WTC11 (cell line): ENCODE data around the gene FAM107B. TPM values are rescaled to one million over a fixed set of nuclear protein-coding genes. Genes with fewer than 3 reads are reported as not detected.

Source experiments
- ATAC-seq: fragments of 200-7000 bp; cut with Tn5 transposase; 2 replicates; pipeline ENCODE4 v1.10.0; 2021; ENCODE audit warnings: mild to moderate bottlenecking, moderate library complexity
- CTCF ChIA-PET: fragments of 300-600 bp; sonication (Branson Sonifier 250); formaldehyde crosslinking; loops from one replicate; lab custom pipeline; 2021; ENCODE audit warnings: antibody characterized with exemption; lab: Charles Lee
- POLR2A ChIA-PET: fragments of 350-600 bp; sonication (Branson Sonifier 250); formaldehyde crosslinking; loops from one replicate; lab custom pipeline; 2021; ENCODE audit warnings: antibody characterized with exemption; lab: Charles Lee
- DNase-seq: peaks from one replicate; pipeline ENCODE4 v3.0.0; 2021; ENCODE audit warnings: low spot score
- H3K27ac Mint-ChIP-seq: 2 replicates; pipeline ENCODE4 v1.8.0; 2021; ENCODE audit warnings: mixed read lengths
- H3K27me3 Mint-ChIP-seq: 2 replicates; pipeline ENCODE4 v1.8.0; 2021; ENCODE audit warnings: low read depth, mild to moderate bottlenecking, moderate library complexity, mixed read lengths
- H3K36me3 Mint-ChIP-seq: 2 replicates; pipeline ENCODE4 v1.8.0; 2021; ENCODE audit warnings: mixed read lengths
- H3K4me1 Mint-ChIP-seq: 2 replicates; pipeline ENCODE4 v1.8.0; 2022; ENCODE audit warnings: mixed read lengths
- H3K4me3 Mint-ChIP-seq: 2 replicates; pipeline ENCODE4 v1.8.0; 2021; ENCODE audit warnings: mild to moderate bottlenecking, moderate library complexity, mixed read lengths
- H3K9me3 Mint-ChIP-seq: 2 replicates; pipeline ENCODE4 v1.8.0; 2021; ENCODE audit warnings: mixed read lengths
- ATF3 ChIP-seq: sonication (generic); formaldehyde crosslinking; conservative IDR thresholded peaks from 2 replicates; pipeline ENCODE4 v1.8.1; 2022; ENCODE audit warnings: mild to moderate bottlenecking, missing genetic modification reagents
- ATF6 ChIP-seq: sonication (generic); formaldehyde crosslinking; IDR thresholded peaks from 2 replicates; pipeline ENCODE4 v1.8.1; 2023; ENCODE audit warnings: mild to moderate bottlenecking, missing genetic modification reagents
- CREM ChIP-seq: sonication (generic); formaldehyde crosslinking; IDR thresholded peaks from 2 replicates; pipeline ENCODE4 v1.8.1; 2022; ENCODE audit warnings: mild to moderate bottlenecking, missing genetic modification reagents, moderate library complexity
- E2F1 ChIP-seq: sonication (generic); formaldehyde crosslinking; IDR thresholded peaks from 2 replicates; pipeline ENCODE4 v1.8.0; 2022; ENCODE audit warnings: mild to moderate bottlenecking, missing genetic modification reagents
- ERG ChIP-seq: fragments of 250-450 bp; sonication (Bioruptor Pico); IDR thresholded peaks from 2 replicates; pipeline ENCODE4 v1.8.0; 2021; ENCODE audit warnings: mild to moderate bottlenecking
- GABPB1 ChIP-seq: sonication (generic); formaldehyde crosslinking; IDR thresholded peaks from 2 replicates; pipeline ENCODE4 v1.8.1; 2023; ENCODE audit warnings: mild to moderate bottlenecking, missing genetic modification reagents
- GRHL2 ChIP-seq: fragments of 250-450 bp; sonication (Bioruptor Pico); IDR thresholded peaks from 2 replicates; pipeline ENCODE4 v1.8.0; 2022; ENCODE audit warnings: mild to moderate bottlenecking, moderate library complexity; ENCODE audit not compliant: insufficient replicate concordance, severe bottlenecking
- HMGA2 ChIP-seq: fragments of 250-450 bp; sonication (Bioruptor Pico); IDR thresholded peaks from 2 replicates; pipeline ENCODE4 v1.4.0; 2021; ENCODE audit warnings: mild to moderate bottlenecking, moderate library complexity
- JAZF1 ChIP-seq: fragments of 250-450 bp; sonication (Bioruptor Pico); IDR thresholded peaks from 2 replicates; pipeline ENCODE4 v1.9.0; 2021; ENCODE audit warnings: moderate library complexity, mild to moderate bottlenecking, inconsistent platforms
- MLX ChIP-seq: sonication (generic); formaldehyde crosslinking; IDR thresholded peaks from 2 replicates; pipeline ENCODE4 v1.8.1; 2023; ENCODE audit warnings: mild to moderate bottlenecking, missing genetic modification reagents, moderate library complexity
- NFATC4 ChIP-seq: fragments of 250-450 bp; sonication (Bioruptor Pico); IDR thresholded peaks from 2 replicates; pipeline ENCODE4 v1.9.0; 2021; ENCODE audit warnings: mild to moderate bottlenecking
- NR1H2 ChIP-seq: sonication (generic); formaldehyde crosslinking; IDR thresholded peaks from 2 replicates; pipeline ENCODE4 v1.9.0; 2021; ENCODE audit warnings: mild to moderate bottlenecking, moderate library complexity, missing genetic modification reagents
- RELA ChIP-seq: sonication (generic); formaldehyde crosslinking; IDR thresholded peaks from 2 replicates; pipeline ENCODE4 v1.8.1; 2022; ENCODE audit warnings: missing genetic modification reagents, mild to moderate bottlenecking, borderline replicate concordance
- STAT6 ChIP-seq: sonication (generic); formaldehyde crosslinking; conservative IDR thresholded peaks from 2 replicates; pipeline ENCODE4 v1.8.1; 2023; ENCODE audit warnings: mild to moderate bottlenecking, low read depth, missing genetic modification reagents, moderate library complexity
- ZNF121 ChIP-seq: sonication (generic); formaldehyde crosslinking; IDR thresholded peaks from 2 replicates; pipeline ENCODE4 v1.8.0; 2023; ENCODE audit warnings: missing genetic modification reagents
- ZNF423 ChIP-seq: fragments of 250-450 bp; sonication (Bioruptor Pico); IDR thresholded peaks from 2 replicates; pipeline ENCODE4 v2.1.2; 2022; ENCODE audit warnings: mild to moderate bottlenecking, moderate library complexity
- ZNF671 ChIP-seq: fragments of 250-450 bp; sonication (Bioruptor Pico); IDR thresholded peaks from 2 replicates; pipeline ENCODE4 v1.8.0; 2021; ENCODE audit warnings: mild to moderate bottlenecking
- total RNA-seq: library from RNA; stranded (reverse); gene quantifications from 3 replicates; pipeline ENCODE4 v1.2.3, GENCODE V29; 2021
- TF ChIP-seq, protein P1 (sequence below): fragments of 250-450 bp; sonication (Bioruptor Pico); IDR thresholded peaks from 2 replicates; pipeline ENCODE4 v1.9.0; 2021; ENCODE audit warnings: mild to moderate bottlenecking
- TF ChIP-seq, protein P2 (sequence below): fragments of 250-450 bp; sonication (Bioruptor Pico); IDR thresholded peaks from 2 replicates; pipeline ENCODE4 v2.1.2; 2022; ENCODE audit warnings: mild to moderate bottlenecking, moderate library complexity

FAM107B gene
- total RNA-seq, 1 experiment from 2014 or later: 22.4 TPM

DNA sequence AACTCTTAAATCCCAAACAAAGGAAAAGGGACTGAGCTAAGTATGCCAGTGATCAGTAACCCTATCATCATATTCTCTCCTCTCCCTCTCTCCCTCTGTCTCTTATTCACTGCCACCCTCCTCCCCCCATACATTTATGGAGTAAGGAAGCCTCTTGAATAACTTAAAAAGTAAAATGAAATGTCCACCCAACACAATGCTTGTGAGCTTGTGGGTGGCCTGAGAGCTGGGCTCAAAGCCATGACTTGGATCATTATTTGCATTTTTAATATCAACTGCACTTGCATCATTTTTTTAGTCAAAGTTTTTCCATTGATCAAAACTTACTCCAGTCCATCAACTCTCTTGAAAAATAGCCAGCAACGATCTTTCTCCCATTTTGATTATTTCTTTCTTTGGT lies 46.8 kb downstream of the FAM107B start (continued):
- TF ChIP-seq ATF6 (CRISPR knock-in tag): no peak
- TF ChIP-seq ZNF121 (CRISPR knock-in tag): no peak
- TF ChIP-seq, protein P1, sequence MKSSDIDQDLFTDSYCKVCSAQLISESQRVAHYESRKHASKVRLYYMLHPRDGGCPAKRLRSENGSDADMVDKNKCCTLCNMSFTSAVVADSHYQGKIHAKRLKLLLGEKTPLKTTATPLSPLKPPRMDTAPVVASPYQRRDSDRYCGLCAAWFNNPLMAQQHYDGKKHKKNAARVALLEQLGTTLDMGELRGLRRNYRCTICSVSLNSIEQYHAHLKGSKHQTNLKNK (CRISPR knock-in tag): no peak
- no peak for TF ChIP-seq GRHL2 (CRISPR knock-in tag)
- no peak for TF ChIP-seq CREM (CRISPR knock-in tag)
- TF ChIP-seq ATF3 (CRISPR knock-in tag): no peak
- TF ChIP-seq ZNF423: no peak
- TF ChIP-seq GABPB1: no peak
- no peak for TF ChIP-seq JAZF1 (CRISPR knock-in tag)
- TF ChIP-seq HMGA2: no peak

DNA sequence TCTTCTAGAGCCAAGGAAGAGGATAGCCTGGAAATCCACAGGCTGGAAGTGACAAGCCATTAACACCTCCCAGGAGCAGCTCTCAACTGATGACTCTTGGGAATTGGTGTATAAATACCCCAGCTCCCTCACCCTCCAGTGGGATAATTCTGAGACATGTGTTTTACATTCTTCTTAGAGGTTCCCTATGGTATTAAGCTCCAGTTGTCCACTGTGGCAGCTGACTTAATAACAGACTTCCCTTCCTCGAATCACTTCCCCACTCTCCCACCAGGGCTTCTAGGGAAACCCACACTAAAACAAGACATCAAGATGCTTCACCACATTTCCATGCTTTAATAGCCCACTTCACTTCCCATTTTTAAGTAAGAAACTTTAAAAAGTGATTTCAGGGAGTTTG lies 47.2 kb downstream of the FAM107B start:
- H3K27ac Mint-ChIP-seq: no peak overlapping the region
- H3K27me3 Mint-ChIP-seq: peaks cover 2% of the 10 kb centered on the region
- H3K4me1 Mint-ChIP-seq: no peaks in the 10 kb centered on the region
- peaks cover 25% of the 10 kb centered on the region for H3K9me3 Mint-ChIP-seq
- ATAC-seq (no peak), DNase-seq (no peak)
- POLR2A ChIA-PET: no interaction called here
- no peaks in the 10 kb centered on the region for H3K36me3 Mint-ChIP-seq
- H3K4me3 Mint-ChIP-seq: no peak overlapping the region
- CTCF ChIA-PET: interaction anchor here (0.6 to 1.0 kb wide), 2 partner anchors 24 to 95 kb away, joined by 3 read pairs; no protein-coding TSS in a partner anchor
- TF ChIP-seq STAT6 (CRISPR knock-in tag) (no peak), ATF3 (CRISPR knock-in tag) (no peak), JAZF1 (CRISPR knock-in tag) (no peak), MLX (CRISPR knock-in tag) (no peak), NFATC4 (CRISPR knock-in tag) (no peak), NR1H2 (no peak), ERG (no peak), RELA (CRISPR knock-in tag) (no peak), E2F1 (CRISPR knock-in tag) (no peak), ZNF671 (CRISPR knock-in tag) (no peak)
- TF ChIP-seq, protein P2, sequence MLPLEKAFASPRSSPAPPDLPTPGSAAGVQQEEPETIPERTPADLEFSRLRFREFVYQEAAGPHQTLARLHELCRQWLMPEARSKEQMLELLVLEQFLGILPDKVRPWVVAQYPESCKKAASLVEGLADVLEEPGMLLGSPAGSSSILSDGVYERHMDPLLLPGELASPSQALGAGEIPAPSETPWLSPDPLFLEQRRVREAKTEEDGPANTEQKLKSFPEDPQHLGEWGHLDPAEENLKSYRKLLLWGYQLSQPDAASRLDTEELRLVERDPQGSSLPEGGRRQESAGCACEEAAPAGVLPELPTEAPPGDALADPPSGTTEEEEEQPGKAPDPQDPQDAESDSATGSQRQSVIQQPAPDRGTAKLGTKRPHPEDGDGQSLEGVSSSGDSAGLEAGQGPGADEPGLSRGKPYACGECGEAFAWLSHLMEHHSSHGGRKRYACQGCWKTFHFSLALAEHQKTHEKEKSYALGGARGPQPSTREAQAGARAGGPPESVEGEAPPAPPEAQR (CRISPR knock-in tag): no peak
